Gastrocnemius medialis (tissue), 4 donors: ENCODE measurements around the gene HOXD8.
A peak's percentile ranks its signal among the peaks of the same experiment; 100 is the strongest.

Experiments used
- POLR2A ChIP-seq, 2 donors: fragments of 450-650 bp; IDR thresholded peaks; one replicate each; pipeline ENCODE4 v1.6.1; 2017; ENCODE audit warnings: antibody characterized with exemption in 2 of 2, mild to moderate bottlenecking in 2 of 2, moderate library complexity in 2 of 2
- TF ChIP-seq, protein P1 (sequence below), 5 experiments: fragments of 450-650 bp in 3 of 5; fragments of 200-600 bp in 2 of 5; sonication (generic) in 2 of 5; IDR thresholded peaks in 4 of 5; conservative IDR thresholded peaks in 1 of 5; 1 replicate in 4 of 5; 2 replicates in 1 of 5; pipeline ENCODE4 v1.5.1; 2016 to 2019; ENCODE audit warnings: antibody characterized with exemption in 5 of 5, mild to moderate bottlenecking in 3 of 5, moderate library complexity in 3 of 5

DNA sequence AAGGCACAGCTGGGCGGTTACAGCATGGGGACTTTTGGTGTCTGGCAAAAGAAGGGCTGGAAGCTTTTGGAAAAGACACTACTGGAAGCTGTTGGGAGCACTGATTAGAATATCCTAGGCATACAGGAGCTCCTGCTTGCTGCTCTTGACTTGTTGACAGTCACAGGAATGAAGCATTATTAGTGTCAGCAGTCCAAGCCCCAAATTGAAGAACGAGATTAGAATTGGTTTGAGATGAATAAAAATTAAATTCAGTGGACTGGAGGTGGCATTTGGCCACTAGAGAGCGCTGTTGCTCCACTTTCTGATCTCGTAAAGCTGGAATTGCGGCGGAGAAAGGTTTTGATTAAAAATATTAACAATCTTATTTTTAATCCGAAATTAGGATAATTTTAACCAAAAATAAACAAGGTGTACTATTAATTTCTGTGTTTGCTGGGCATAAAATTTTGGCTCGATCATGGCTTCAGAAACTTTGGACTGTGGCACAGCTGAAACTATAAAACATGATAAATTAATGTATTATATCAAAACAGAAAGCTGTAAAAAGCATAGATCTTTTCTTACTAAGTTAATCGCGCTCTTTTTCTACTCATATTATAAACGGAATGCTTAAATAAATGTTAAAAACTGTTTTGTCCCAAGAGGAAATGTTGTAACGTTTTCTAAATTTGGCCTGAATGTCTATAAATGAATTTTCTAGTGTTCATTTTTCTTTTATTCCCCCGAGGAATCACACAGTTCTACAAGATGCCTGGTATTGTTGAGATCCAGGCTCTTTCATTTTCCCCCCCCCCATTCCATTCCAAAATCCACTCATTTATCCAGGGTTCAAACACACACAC is 2.4 kb upstream of the HOXD8 start:
- no peak for TF ChIP-seq POLR2A (IDR thresholded peaks at IDR 0.05)
- TF ChIP-seq, protein P1, sequence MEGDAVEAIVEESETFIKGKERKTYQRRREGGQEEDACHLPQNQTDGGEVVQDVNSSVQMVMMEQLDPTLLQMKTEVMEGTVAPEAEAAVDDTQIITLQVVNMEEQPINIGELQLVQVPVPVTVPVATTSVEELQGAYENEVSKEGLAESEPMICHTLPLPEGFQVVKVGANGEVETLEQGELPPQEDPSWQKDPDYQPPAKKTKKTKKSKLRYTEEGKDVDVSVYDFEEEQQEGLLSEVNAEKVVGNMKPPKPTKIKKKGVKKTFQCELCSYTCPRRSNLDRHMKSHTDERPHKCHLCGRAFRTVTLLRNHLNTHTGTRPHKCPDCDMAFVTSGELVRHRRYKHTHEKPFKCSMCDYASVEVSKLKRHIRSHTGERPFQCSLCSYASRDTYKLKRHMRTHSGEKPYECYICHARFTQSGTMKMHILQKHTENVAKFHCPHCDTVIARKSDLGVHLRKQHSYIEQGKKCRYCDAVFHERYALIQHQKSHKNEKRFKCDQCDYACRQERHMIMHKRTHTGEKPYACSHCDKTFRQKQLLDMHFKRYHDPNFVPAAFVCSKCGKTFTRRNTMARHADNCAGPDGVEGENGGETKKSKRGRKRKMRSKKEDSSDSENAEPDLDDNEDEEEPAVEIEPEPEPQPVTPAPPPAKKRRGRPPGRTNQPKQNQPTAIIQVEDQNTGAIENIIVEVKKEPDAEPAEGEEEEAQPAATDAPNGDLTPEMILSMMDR (IDR thresholded peaks at IDR 0.05 in 4 of 5, conservative IDR thresholded peaks at IDR 0.05 in 1 of 5): peak; percentile 76 to 95 (median 85)
